ENCODE results near the gene DLGAP3.

- TF ChIP-seq CTCF (IDR thresholded peaks at IDR 0.05) = no peak
- no peak for TF ChIP-seq POLR2AphosphoS5 (IDR thresholded peaks at IDR 0.05; ENCODE audit: insufficient read depth in 1 of 2, low read depth in 1 of 2)
- no peak for TF ChIP-seq POLR2A (IDR thresholded peaks at IDR 0.05)
These were observed 62.7 kb downstream of the DLGAP3 start for GRCh38 chr1:34866762-34867109.
